SU-DHL-6 (cell line): ENCODE measurements around the gene CCR7.

Experiments used
- H2AFZ ChIP-seq: fragments of 200-600 bp; sonication (generic); 2 replicates; pipeline ENCODE4 v1.6.1; 2014; ENCODE audit warnings: low read depth, mild to moderate bottlenecking, moderate library complexity, mixed read lengths, antibody characterized with exemption, low read length; ENCODE audit not compliant: severe bottlenecking
- H3F3A ChIP-seq: fragments of 200-600 bp; shearing (Covaris generic); 2 replicates; pipeline ENCODE4 v1.6.0; 2016; ENCODE audit warnings: antibody characterized with exemption, mild to moderate bottlenecking; ENCODE audit not compliant: insufficient read depth
- H3K27ac ChIP-seq: fragments of 200-600 bp; sonication (generic); 2 replicates; pipeline ENCODE4 v1.5.1; 2016; ENCODE audit warnings: low read depth, mild to moderate bottlenecking, low read length, moderate library complexity, mixed read lengths
- H3K27me3 ChIP-seq: fragments of 200-600 bp; sonication (generic), shearing (Covaris generic); 2 replicates; pipeline ENCODE4 v1.6.0; 2014; ENCODE audit warnings: mild to moderate bottlenecking, low read length
- H3K36me3 ChIP-seq: fragments of 200-600 bp; sonication (generic); 2 replicates; pipeline ENCODE4 v1.6.1; 2014; ENCODE audit warnings: mild to moderate bottlenecking, low read length, mixed read lengths
- H3K4me2 ChIP-seq: fragments of 300-600, 200-600 bp; shearing (Covaris generic), sonication (generic); 2 replicates; pipeline ENCODE4 v1.6.0; 2014; ENCODE audit warnings: low read length, low read depth, mild to moderate bottlenecking; ENCODE audit not compliant: poor library complexity, severe bottlenecking
- H3K4me3 ChIP-seq: fragments of 200-600 bp; sonication (generic); 2 replicates; pipeline ENCODE4 v1.5.1; 2014; ENCODE audit warnings: antibody characterized with exemption, low read length, mild to moderate bottlenecking, mixed read lengths; ENCODE audit not compliant: insufficient read depth, poor library complexity, severe bottlenecking
- H3K79me2 ChIP-seq: fragments of 200-600 bp; sonication (generic); 2 replicates; pipeline ENCODE4 v1.6.1; 2014; ENCODE audit warnings: mild to moderate bottlenecking, low read length, moderate library complexity; ENCODE audit not compliant: insufficient read depth
- H3K9ac ChIP-seq: fragments of 200-600 bp; sonication (generic); 2 replicates; pipeline ENCODE4 v1.7.0; 2014; ENCODE audit warnings: mild to moderate bottlenecking, low read length
- H3K9me2 ChIP-seq: fragments of 200-600 bp; sonication (generic); replicated peaks from 2 replicates; pipeline ENCODE4 v1.6.1; 2014; ENCODE audit warnings: low read length; ENCODE audit not compliant: insufficient read depth
- H3K9me3 ChIP-seq: fragments of 200-600 bp; sonication (generic); 2 replicates; pipeline ENCODE4 v1.6.1; 2014; ENCODE audit warnings: low read length, mixed read lengths; ENCODE audit not compliant: insufficient read depth
- H4K20me1 ChIP-seq: fragments of 200-600 bp; sonication (generic); 2 replicates; pipeline ENCODE4 v1.6.1; 2014; ENCODE audit warnings: low read depth, mild to moderate bottlenecking, antibody characterized with exemption, low read length, moderate library complexity, mixed read lengths
- CTCF ChIP-seq: fragments of 200-600 bp; sonication (generic); IDR thresholded peaks from one replicate; pipeline ENCODE4 v1.5.1; 2017; ENCODE audit warnings: antibody characterized with exemption, mild to moderate bottlenecking, low read length, moderate library complexity; ENCODE audit not compliant: insufficient read depth, poor library complexity, severe bottlenecking
- EZH2phosphoT487 ChIP-seq: fragments of 200-600 bp; sonication (generic), shearing (Covaris generic); conservative IDR thresholded peaks from 2 replicates; pipeline ENCODE4 v1.6.1; 2018; ENCODE audit warnings: mild to moderate bottlenecking, antibody characterized with exemption, low read length, moderate library complexity, mixed read lengths

Gene CCR7

GRCh38 chr17:40522961-40523310 is 42.3 kb downstream of the CCR7 start:
- peaks cover 18% of the 10 kb centered on the region for H3K9me3 ChIP-seq
- no peaks in the 10 kb centered on the region for H3F3A ChIP-seq
- H3K27ac ChIP-seq, result no peak overlapping the region
- no peak overlapping the region for H2AFZ ChIP-seq
- no peaks in the 10 kb centered on the region for H4K20me1 ChIP-seq
- peaks cover 11% of the 10 kb centered on the region; the same call in 1 of the 2 replicates for H3K27me3 ChIP-seq
- H3K4me3 ChIP-seq, result no peak overlapping the region
- no peaks in the 10 kb centered on the region for H3K9me2 ChIP-seq
- no peak overlapping the region for H3K9ac ChIP-seq
- no peaks in the 10 kb centered on the region for H3K79me2 ChIP-seq
- H3K4me2 ChIP-seq, result no peak overlapping the region
- H3K36me3 ChIP-seq, result no peaks in the 10 kb centered on the region
- TF ChIP-seq EZH2phosphoT487, result no peak
- TF ChIP-seq CTCF, result no peak

- Histone ChIP-seq H3K27me3 (peaks cover 11% of the 10 kb centered on the region; the same call in 1 of the 2 replicates), H3K4me2 (no peak overlapping the region), H3F3A (no peaks in the 10 kb centered on the region), H3K9me3 (peaks cover 18% of the 10 kb centered on the region), H3K79me2 (no peaks in the 10 kb centered on the region), H2AFZ (no peak overlapping the region), H3K9ac (no peak overlapping the region), H3K4me3 (no peak overlapping the region), H3K9me2 (no peaks in the 10 kb centered on the region), H3K36me3 (no peaks in the 10 kb centered on the region), H4K20me1 (no peaks in the 10 kb centered on the region), H3K27ac (no peak overlapping the region)
- no peak for TF ChIP-seq CTCF
- TF ChIP-seq EZH2phosphoT487, result no peak
These were observed 42.9 kb downstream of the CCR7 start for GRCh38 chr17:40522250-40522960.

GRCh38 chr17:40520991-40521453 is 44.2 kb downstream of the CCR7 start:
- no peak overlapping the region for H3K9ac ChIP-seq
- H3K36me3 ChIP-seq, result no peaks in the 10 kb centered on the region
- TF ChIP-seq CTCF, result no peak
- TF ChIP-seq EZH2phosphoT487, result no peak

More at GRCh38 chr17:40520991-40521453, 44.2 kb downstream of the CCR7 start:
- no peaks in the 10 kb centered on the region for H4K20me1 ChIP-seq
- H3K4me2 ChIP-seq, result no peak overlapping the region
- H3K9me2 ChIP-seq, result no peaks in the 10 kb centered on the region
- no peaks in the 10 kb centered on the region for H3K79me2 ChIP-seq
- H3K27ac ChIP-seq, result no peak overlapping the region
- peaks cover 11% of the 10 kb centered on the region; the same call in 1 of the 2 replicates for H3K27me3 ChIP-seq
- peaks cover 16% of the 10 kb centered on the region for H3K9me3 ChIP-seq
- no peak overlapping the region for H2AFZ ChIP-seq
- no peak overlapping the region for H3K4me3 ChIP-seq
- no peaks in the 10 kb centered on the region for H3F3A ChIP-seq
